HG03575 (cell line): Measurements from ENCODE around the gene DEFB108B.
"Not testable (repeated sequence)": the region's sequence is repeated elsewhere in the genome, so short reads cannot be mapped to it uniquely, and the experiment has no call there.

Experiments used
- ATAC-seq: cut with Tn5 transposase; IDR thresholded peaks from one replicate; pipeline ENCODE4 v1.9.1; 2021; ENCODE audit not compliant: unreplicated experiment, insufficient number of reproducible peaks, low FRiP score; ENCODE audit errors: extremely low read depth

Gene DEFB108B, protein sequence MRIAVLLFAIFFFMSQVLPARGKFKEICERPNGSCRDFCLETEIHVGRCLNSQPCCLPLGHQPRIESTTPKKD

DNA sequence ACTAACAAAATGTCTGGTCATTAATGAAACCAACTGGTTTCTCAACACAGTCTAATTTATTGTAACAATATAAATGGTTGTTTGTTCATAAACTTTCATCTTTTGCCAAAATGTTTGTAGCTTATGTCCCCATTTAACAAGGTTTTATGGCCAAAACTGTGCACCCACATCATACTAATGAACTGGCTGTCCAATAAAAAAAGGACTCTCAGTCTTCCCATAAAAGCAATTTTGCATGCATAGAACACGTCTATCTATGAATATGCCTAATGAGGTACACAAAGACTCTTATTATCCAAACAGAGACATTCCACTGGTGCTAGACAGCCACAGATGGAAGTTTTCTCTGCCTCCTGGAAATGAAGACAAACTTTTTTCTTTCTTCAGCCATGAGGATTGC is at the start of gene DEFB108B:
TSS of gene DEFB108B (plus strand) at position 390 of the 400 bp plus-strand sequence. CDS start at position 390, 0 bp downstream.
- not testable (repeated sequence) for ATAC-seq

DNA sequence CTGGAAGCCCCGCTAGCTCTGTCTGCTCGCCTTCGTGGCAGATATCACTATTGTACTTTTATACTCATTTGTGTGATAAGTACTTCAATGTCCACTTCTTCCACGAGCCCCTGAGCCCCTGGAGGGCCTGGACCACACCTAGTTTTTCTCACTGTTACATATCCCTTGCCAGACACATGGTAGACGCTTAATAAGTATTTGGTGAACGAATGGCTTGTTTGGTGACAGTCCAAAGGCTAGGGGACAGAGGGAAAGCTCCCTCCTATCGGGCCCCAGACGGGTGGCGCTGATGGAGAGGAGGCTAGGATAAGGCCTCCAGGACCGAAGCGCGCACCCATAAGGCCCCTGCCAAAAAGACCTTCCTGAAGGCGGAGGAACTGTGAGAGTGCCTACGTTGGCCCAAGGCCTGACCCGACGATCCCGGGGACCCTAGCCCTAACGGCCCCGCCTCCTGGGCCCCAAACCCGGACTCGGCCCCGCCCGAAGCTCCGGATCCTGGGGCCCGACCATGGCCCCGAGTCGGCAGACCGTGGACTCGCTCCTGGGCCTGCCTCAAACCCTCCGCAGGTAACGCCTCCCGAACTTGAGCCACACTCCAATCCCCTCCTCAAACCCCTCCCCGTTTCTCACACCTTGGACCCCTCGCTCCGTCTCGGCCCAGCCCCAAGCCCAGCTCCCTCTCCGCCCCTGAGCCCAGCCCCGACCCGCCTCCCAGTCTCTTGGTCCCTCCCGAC is 46.7 kb upstream of the DEFB108B start:
- not testable (repeated sequence) for ATAC-seq

DNA sequence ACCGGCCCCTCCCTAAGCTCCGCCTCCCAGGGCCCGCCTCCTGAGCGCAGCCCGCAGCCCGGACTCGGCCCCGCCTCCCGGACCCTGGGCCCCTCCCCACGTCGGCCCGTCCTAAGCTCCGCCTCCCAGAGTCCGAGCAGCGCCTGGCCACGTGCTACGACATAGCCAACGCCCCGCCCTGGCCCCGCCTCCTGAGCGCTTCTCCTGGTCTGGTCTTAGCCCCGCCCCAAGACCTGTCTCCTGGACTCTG is 46.2 kb upstream of the DEFB108B start:
- ATAC-seq, result not testable (repeated sequence)

DNA sequence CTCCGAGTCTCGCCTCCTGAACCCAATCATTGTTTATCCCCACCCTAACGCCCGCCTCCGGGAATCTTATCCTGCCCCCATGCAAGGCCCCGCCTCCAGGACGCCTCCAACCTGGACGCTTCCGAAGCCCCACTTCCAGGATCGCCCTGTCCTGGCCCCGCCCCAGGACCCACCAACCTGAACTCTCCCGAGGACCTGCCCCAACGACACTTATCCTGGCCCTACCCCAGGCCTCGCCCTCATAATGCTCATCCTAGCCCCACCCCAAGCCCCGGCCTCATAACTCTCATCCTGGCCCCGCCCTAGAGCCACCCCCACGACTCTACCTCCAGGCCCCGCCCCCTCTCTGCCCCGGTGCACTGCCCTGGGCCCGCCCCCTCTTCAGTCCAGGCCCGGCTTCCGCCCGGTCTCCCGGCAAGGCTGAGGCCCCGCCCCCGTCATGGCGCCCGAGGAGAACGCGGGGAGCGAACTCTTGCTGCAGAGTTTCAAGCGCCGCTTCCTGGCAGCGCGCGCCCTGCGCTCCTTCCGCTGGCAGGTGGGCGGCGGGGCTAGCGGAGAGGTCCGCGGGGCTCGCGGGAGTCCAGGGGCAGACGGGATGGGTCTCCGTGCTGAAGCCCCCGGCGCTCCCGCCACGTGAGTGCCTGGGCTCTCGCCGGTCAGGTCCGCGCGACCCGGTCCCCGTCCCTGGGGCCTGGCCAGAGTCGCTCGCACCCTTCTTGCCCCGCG is 45.7 kb upstream of the DEFB108B start:
- ATAC-seq, result no peak

DNA sequence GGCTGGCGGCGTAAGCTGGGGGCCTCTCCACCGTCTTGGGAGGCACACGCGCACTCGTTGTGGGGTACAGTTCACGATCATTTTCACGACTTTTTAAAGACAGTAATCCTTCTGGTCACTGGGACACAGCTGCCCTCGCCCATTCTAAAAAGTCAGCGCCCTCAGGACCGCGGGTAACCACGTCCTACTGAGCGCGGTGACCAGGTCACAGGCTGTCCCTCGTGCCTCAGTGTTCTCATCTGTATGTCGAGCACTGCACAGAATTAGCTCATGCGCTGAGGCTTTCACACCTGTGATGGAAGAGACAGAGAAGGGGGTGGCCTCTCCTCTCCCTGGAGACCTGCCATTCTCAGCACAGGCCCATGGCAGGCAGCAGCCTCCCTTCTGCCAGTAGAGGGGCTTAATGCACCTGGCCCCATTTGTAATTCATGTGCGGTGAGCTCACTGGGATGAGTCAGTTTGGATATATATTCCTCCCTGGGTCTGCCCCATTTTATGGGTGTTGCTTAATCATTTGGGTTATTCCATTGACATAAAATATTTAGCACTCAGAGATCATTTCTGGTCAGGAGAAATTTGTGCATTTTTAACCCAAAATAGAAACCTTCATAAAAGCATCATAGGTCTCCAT is 45.1 kb upstream of the DEFB108B start:
- ATAC-seq, result not testable (repeated sequence)

DNA sequence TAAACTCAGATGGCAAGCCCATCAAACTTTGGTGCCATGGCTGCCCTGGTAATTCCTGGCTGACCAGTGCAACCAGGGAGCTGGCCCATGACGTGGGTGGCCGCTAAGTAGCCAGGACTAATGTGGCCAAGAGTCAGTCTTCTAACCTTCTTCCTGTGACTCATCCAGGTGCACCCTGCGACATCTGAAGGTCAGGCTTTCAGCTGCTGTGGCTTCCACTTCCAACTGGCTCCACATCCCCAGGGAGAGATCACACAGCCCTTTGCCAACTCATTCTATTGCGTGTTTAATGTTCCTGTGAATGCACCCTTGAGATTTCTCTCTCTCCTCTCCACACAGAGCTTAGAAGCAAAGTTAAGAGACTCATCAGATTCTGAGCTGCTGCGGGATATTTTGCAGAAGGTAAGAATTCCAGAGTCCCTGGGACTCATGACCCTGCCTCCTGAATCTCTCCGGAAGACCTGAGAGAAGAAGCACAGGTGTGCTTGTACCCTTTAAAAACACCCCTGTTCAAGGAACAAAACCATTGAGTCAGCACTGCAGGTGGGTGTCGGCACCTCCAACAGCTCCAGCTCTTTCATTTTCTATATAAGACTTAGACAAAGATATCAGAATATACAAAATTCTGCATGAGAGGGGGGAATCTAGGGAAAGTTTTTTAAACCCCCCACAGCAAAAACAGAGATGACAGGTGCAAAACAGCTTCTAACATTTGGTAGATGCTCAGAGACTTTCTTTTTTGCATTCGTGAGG is 43.4 kb upstream of the DEFB108B start:
- ATAC-seq, result not testable (repeated sequence)

DNA sequence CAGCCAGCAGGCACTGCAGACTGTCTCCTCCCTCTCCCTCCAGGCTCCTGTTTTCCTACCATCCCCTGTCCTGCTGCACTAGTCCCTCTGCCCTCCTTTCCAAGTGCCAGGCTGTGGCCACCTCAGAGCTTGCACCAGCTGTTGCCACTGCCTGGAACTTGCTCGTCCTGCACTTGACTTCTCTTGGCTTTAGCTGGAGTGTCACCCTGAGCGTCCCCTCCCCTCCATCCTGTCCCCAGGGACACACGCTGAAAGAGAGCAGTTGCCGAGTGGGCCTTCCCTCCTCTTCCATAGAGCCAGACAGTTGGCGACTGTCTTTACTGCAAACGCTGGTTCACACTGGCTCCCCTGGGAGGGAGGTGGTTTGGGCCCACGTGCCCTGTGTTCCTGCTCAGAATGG is 41.9 kb upstream of the DEFB108B start:
- ATAC-seq, result not testable (repeated sequence)

DNA sequence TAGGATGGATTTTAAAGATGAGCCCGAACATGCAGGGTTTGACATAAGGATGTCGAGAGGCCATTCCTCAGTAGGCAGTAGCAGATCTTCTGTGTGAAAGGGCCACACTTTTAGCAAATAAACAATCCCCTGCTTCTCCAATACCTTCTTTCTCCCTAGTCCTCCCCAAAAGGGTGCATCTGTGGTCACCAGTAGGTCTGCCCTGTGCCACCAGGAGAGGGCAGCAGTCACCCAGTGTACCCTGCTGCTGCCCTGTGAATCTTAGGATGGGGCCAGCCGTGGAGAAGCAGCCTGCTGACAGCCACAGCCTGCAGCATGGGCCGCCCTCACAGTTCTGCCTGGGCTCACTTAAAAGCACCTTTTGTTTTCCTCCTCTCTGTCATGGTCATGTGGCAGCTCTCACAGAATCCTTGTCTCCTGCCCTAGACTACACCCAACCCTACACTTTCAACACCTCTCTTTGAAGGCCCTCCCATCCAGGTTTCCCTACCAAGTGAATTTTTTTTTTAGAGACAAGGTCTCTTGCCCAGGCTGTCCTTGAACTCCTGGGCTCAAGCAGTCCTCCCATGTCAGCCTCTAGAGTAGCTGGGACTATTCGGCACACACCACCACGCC is 40.3 kb upstream of the DEFB108B start:
- ATAC-seq, result not testable (repeated sequence)

DNA sequence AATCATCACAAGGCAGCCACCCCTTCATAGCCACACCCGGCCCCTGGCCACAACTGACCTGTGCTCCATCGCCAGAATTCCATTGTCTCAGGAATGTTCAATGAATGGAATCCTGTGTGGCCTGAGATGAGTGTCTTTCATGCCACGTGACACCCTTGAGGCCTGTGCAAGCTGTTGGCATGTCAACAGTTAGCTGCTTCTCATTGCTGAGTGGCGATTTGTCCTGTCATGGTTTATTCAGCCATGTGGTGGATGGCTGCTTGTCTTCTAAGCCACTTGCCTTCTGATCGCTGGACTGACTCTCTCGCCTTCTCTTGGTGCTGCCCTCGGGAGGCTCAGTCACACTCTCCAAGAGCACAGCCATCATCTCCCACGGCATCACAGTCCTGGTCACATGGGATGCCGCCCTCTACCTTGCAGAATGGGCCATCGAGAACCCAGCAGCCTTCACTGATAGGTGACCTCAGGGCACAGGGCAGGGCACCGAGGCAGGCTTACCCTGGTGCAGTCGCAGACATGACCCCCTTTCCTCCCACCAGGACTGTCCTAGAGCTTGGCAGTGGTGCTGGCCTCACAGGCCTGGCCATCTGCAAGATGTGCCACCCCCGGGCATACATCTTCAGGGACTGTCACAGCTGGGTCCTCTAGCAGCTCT is 38.5 kb upstream of the DEFB108B start:
- not testable (repeated sequence) for ATAC-seq

DNA sequence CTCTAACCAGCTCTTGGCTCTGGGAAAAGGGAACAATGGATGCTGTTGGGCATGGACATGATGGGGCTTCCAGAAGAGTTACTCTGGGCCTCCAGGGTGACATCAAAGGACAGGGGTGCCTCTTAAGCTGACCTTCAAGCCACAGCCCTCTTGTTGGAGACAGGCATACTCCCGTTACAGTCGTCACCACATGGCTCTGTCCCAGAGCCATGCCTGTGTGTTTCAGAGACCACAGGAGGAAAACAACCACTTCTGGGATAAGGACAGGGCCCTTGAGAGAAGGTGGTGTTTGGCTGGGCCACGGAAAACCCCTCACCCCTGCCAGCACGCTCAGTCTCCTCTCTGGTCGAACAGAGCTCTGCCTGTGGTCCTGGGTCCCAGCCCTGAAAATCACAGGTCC is 37.8 kb upstream of the DEFB108B start:
- not testable (repeated sequence) for ATAC-seq

DNA sequence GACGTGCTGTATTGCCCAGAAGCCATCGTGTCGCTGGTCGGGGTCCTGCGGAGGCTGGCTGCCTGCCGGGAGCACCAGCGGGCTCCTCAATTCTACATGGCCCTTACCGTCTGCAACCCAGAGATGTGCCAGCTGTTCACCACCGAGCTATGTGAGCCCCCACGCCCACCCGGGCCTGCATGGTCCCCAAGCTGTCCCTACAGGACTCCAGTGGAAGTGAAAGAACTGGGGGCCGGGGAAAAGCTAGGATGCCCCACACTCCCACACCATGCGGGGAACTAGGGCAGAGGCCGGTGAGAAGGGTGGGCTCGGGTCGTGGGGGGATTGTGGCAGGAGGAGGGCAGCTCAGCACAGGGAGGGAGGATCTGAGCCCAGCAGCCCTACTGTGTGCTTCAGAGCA is 37.0 kb upstream of the DEFB108B start:
- ATAC-seq, result not testable (repeated sequence)

DNA sequence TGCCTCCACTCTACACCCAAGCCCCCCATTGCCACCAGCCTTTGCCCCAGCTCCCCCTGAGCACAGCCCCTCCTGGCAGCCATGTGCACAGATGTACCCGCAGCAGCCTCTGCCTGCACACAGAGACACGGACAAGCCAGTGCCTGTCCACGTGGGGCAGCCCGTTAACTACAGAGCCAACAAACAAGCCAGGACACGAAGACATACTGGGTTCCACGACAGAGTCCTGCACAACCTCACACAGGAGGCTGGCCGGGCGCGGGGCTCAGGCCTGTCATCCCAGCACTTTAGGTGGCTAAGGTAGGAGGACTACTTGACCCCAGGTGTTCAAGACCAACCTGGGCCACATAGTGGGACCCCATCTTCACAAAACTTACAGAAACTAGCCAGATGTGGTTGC is 36.2 kb upstream of the DEFB108B start:
- ATAC-seq, result not testable (repeated sequence)

DNA sequence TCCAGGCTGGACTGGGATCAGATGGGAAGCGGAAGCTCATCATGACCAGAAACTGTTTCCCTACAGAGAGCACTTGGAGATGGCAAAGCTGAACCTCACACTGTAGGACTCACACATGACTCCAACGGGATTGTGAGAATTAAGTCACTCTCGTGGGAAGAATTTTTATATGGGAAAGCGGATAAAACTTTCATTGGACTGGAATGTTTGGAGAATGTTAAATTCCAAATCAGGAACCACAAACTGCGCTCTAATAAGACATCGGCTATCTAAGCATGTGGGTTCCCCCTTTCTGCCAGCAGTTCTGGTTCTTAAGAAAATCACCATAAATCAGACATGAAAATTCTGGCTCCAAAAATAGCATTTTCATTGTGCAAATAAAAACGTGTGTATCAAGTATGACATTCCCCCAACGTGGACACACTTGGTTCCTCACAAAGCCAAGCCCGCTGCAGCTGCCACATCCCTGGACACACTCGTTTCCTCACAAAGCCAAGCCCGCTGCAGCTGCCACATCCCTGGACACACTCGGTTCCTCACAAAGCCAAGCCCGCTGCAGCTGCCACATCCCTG is 33.4 kb upstream of the DEFB108B start:
- not testable (repeated sequence) for ATAC-seq

DNA sequence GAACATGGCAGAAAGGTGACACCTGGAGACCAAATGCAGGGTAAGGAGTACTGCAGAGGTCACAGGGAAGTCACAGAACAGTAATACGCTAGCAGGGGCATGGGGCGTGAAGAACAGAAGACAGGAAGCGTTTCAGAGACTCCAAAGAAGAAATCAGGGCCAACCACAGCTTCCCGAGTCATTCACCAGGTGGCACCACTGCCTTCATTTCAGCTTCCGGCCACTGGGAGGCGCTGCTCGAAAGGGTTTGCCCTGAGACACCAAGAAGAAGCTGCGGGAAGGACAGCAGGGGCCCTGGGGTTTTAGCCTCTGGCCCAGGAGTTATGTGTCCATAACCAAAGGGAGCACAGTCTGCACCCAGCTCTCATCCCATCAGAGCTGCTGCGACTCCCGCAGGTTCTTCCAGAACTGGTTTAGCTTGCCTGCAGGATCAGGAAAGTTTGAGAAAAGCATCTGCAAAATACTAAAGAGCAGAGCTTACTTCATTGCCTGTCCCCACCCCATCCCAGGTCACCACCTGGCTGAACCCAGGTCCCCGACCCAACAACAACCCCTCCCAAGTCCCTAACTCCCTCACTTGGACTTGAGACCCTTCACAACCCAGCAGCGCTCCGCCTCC is 32.6 kb upstream of the DEFB108B start:
- not testable (repeated sequence) for ATAC-seq

DNA sequence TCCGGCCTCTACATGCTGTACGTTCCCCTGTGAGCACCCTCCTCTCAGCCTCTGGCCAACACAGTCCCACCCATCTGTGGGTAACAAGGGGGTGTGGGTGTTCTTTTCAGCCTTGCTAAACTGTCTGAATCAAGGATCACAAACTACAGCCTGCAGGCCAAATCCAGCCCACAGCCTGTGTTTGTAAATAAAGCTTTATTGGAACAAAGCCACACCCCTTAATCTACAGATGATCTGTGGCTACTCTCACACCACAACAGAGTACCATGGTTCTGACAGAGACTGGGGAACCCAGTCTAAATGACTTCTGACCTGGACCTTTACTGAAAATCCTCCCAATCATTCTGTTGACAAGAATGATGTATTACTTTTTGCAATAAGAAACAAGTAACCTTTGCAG is 32.0 kb upstream of the DEFB108B start:
- not testable (repeated sequence) for ATAC-seq

DNA sequence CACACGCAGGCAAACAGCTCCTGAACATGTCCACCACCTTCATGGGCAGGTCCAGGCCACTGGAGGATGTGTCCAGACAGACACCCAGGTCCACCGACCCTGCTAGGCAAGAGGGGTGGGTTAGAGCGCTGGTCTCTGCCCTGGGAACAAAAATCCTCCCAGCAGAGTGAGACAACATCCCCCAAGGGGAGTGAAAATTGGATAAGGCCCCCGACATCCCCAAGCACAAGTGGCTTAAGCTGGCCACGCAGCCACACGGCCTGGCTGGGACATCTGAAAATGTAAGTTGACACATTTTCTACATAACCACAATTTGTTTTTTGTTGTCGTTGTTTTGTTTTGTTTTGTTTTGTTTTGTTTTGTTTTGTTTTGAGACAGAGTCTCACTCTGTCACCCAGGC is 30.1 kb upstream of the DEFB108B start:
- not testable (repeated sequence) for ATAC-seq

DNA sequence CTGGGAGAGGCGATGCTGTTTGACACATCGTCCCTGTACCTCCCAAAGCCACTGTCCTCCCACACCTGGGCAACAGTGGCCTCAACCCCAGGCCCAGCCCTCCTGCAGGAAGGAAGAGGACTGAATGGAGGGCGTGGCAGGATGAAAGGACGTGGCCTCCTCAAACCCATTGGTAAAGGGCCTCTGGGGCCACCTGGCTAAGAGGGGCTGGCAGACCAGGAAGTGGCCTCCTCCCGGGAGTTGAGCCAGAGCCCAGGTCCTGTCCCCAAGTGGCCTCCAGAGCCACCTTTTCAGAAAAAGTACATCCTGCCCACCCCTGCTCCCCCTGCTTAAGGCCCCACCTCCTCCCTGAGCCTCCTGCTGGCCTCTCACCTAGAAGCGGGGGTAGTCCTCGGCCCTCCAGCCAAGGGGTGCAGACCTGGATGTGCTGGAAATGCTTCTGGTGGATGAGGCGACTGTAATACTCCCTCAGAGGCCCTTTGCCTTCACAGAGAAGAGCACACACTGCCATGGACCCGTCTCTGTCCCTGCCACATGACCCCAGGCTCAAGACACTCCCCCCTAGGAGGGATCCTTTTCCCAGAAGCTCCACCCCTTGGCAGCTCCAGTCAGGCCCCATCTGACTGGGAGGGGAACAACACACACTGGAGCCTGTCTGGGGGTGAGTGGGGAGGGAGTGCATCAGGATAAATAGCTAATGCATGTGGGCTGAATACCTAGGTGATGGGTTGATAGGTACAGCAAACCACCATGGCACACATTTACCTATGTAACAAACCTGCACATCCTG is 28.6 kb upstream of the DEFB108B start:
- not testable (repeated sequence) for ATAC-seq
